GM12891 (cell line): ENCODE results near the gene SETD4.

Experiments
- DNase-seq: peaks from one replicate; pipeline ENCODE4 v3.0.0; 2011; ENCODE audit warnings: low spot score; ENCODE audit not compliant: insufficient read length
- FAIRE-seq: peaks from 2 replicates; lab custom pipeline; 2011; peaks lifted over from hg19 to GRCh38; lab: Jason Lieb, UNC
- PAX5 ChIP-seq: IDR thresholded peaks from 2 replicates; pipeline ENCODE4 v1.6.1; 2011; ENCODE audit warnings: low read length, moderate library complexity, mild to moderate bottlenecking; ENCODE audit not compliant: insufficient read depth, severe bottlenecking
- POLR2A ChIP-seq: IDR thresholded peaks from 2 replicates; pipeline ENCODE4 v1.6.1; 2011; ENCODE audit warnings: low read depth, low read length, control low read depth
- POLR2AphosphoS5 ChIP-seq: IDR thresholded peaks from 2 replicates; pipeline ENCODE4 v1.6.1; 2011; ENCODE audit warnings: low read depth, low read length, control low read depth
- POU2F2 ChIP-seq: IDR thresholded peaks from 2 replicates; pipeline ENCODE4 v1.6.1; 2011; ENCODE audit warnings: low read depth, mild to moderate bottlenecking, control low read depth, low read length, moderate library complexity
- SPI1 ChIP-seq: IDR thresholded peaks from 2 replicates; pipeline ENCODE4 v1.6.1; 2011; ENCODE audit warnings: low read depth, low read length, control low read depth
- TAF1 ChIP-seq: IDR thresholded peaks from 2 replicates; pipeline ENCODE4 v1.6.1; 2011; ENCODE audit warnings: low read depth, low read length, control low read depth

Gene SETD4

DNA sequence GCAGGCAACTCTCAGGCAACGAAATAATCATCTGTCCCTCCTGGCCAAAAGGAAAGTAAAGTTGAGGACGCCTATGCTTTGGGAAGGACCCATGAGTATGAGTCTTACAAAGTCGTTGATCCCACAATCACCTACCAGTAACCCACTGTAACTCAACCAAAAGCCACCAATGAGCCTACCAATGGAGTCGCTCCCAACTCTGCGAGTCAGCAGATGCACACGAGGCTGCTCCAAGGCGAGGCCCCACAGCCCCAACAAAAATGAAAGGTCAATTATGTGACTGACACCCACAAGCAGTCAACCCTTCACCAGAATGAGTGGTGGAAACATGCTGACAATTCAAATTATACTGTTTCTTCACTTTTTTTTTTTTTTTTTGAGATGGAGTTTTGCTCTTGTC is 12.0 kb downstream of the SETD4 start:
- DNase-seq: no peak
- no peak for FAIRE-seq
- no peak for TF ChIP-seq TAF1
- no peak for TF ChIP-seq PAX5
- TF ChIP-seq SPI1: no peak
- no peak for TF ChIP-seq POU2F2
- no peak for TF ChIP-seq POLR2AphosphoS5
- TF ChIP-seq POLR2A: no peak

GRCh38 chr21:36047139-36047538 is 13.2 kb downstream of the SETD4 start:
- FAIRE-seq (no peak), DNase-seq (no peak)
- TF ChIP-seq POU2F2 (no peak), PAX5 (no peak), TAF1 (no peak), POLR2AphosphoS5 (no peak), SPI1 (no peak), POLR2A (no peak)

- TF ChIP-seq POLR2AphosphoS5: no peak
- no peak for TF ChIP-seq POLR2A
- TF ChIP-seq TAF1: no peak
- TF ChIP-seq SPI1: no peak
- no peak for TF ChIP-seq POU2F2
- no peak for TF ChIP-seq PAX5
- no peak for DNase-seq
- FAIRE-seq: no peak
Observed at GRCh38 chr21:36045993-36046392, 14.3 kb downstream of the SETD4 start.

DNA sequence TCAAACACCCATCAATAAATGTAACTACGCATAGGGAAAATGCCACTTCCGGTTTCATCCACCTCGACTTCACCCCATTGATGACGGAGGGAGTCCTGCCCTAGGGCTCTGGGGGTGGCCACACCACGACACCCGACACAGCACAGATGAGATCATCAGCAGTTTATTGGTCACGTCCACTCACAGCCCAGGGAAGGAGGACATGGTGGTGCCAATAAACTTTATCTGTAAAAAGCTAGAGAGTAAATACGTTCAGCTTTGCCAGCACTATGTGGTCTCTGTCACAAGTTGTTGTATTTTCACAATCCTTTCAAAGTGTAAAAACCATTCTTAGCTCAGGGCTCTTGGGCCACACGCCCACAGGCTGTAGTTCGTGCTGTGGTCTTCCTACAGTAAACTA is 16.3 kb downstream of the SETD4 start:
- FAIRE-seq (no peak), DNase-seq (no peak)
- TF ChIP-seq POLR2A (no peak), POU2F2 (no peak), PAX5 (no peak), TAF1 (no peak)

- TF ChIP-seq TAF1: no peak
- TF ChIP-seq POLR2AphosphoS5: no peak
- no peak for TF ChIP-seq POLR2A
- TF ChIP-seq SPI1: no peak
- TF ChIP-seq PAX5: no peak
- no peak for TF ChIP-seq POU2F2
- no peak for DNase-seq
- peak; percentile 23 for FAIRE-seq
Observed at GRCh38 chr21:36041910-36042309, 18.4 kb downstream of the SETD4 start.

DNA sequence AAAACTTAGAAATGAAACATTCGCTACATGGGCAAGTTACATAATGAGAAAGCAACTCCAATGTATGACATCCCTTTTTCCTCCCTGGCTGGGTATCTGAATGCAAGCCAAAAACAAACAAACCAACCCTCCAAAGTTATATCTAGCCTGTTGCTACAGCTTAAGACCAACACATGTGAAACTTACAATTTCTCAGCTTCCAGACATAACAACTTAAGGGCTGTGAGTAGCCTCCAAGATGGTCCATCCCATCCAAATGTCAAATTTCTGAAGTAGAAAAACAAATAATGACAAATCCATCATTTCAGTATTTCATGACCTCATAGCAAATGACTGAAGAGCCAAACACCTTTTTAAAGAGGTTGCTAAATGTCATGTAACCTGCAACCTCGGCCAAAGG is 19.9 kb downstream of the SETD4 start:
- DNase-seq: no peak
- TF ChIP-seq TAF1: no peak
- no peak for TF ChIP-seq POU2F2
- TF ChIP-seq PAX5: no peak
- TF ChIP-seq POLR2AphosphoS5: no peak
- no peak for TF ChIP-seq POLR2A
- no peak for TF ChIP-seq SPI1
- FAIRE-seq: no peak

DNA sequence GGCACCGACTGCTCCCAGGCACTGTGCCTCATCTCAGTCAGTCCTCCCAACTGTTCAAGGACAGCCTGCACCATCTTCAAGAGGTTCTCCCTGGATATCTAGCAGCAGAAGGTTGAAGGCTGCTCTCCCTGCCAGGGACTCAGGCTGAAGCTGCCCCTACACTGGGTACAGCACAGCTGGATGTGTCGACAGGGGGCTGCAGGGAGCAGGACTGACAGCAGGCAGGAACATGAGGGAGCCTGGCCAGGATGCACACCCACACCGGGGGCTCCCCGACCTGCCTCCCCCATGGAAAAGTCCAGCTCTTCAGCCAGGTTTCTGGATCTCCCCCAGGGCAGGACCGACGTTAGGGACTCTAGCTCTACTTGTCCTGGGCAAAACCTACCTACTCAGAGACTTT is 20.5 kb downstream of the SETD4 start:
- DNase-seq (no peak), FAIRE-seq (no peak)
- TF ChIP-seq SPI1 (no peak), POLR2AphosphoS5 (no peak), POLR2A (no peak), TAF1 (no peak), POU2F2 (no peak)

DNA sequence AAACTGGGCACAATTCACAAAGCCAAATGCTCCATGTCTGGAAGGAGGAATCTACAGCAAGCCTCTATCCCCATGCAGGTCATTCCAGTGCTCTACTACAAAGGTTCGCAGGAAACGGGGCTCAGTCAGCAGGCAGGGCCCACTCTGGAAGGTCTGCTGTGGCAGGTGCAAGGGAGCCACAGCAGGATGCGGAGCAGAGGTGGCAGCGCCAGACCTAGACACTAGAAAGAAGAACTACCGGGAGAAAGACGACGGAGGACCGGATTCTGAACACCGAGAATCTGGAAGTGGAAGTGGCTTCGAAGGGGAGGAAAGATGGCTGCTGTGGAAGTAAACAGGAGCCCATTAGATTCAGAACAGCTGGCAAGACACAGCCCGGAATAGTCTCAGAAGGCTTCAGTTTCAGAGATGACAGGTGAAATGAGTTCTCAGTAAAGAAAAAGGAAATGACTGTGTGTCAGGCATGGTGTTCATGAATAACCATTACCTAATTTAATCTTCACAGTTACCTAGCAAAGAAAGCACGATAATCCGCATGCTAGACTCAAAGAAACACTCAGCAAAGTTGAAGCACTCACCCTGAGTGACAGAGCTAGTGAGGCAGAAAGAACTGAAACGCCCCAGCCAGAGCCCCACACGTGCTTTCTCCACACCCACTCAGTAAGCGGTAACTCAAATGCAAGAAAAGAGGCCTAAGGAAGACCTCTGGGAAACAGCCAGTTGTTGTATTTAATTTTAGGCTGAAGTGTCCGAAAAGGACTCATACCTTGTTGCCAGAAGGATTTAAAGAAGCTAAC is 21.4 kb downstream of the SETD4 start:
- TF ChIP-seq SPI1 (no peak), POU2F2 (no peak), POLR2A (no peak), TAF1 (no peak), PAX5 (no peak), POLR2AphosphoS5 (no peak)
- FAIRE-seq (no peak), DNase-seq (no peak)

DNA sequence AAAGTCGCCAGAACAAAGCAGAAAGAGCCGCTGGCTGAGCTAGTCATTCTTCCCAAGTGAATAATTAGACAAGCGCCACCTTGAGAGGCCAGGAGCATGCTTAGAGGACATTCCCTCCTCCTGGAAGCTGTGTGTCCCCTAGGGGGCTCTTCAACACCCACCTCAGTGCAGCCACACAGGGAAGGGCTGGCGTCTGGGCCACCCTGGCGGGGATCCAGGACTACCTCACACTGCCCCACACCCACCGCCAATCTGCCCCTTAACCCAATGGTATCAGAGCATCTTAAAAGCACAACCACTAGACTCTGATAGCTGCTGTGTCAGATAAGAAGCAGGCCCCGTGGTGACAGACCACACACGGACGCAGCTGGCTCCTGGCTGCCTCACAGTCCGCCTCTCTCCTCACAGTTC is 24.9 kb downstream of the SETD4 start:
- no peak for TF ChIP-seq SPI1
- no peak for TF ChIP-seq POLR2AphosphoS5
- no peak for TF ChIP-seq PAX5
- no peak for TF ChIP-seq TAF1
- TF ChIP-seq POLR2A: no peak
- TF ChIP-seq POU2F2: no peak
- no peak for DNase-seq
- FAIRE-seq: no peak
